Heart left ventricle (tissue), 16 donors: ENCODE measurements around the gene NHSL2. TPM values are rescaled to one million over a fixed set of nuclear protein-coding genes. Genes with fewer than 3 reads are reported as not detected.
A peak's percentile ranks its signal among the peaks of the same experiment; 100 is the strongest.

Source experiments
- ATAC-seq, 4 donors: fragments of 200-7000 bp; cut with Tn5 transposase; one replicate each; pipeline ENCODE4 v1.9.1; 2020 to 2022; ENCODE audit warnings: moderate library complexity in 4 of 4, mild to moderate bottlenecking in 3 of 4, moderate number of reproducible peaks in 1 of 4
- DNase-seq, 5 donors: peaks; one replicate each; pipeline ENCODE4 v3.0.0-alpha.2; 2020
- H3K27ac ChIP-seq, 12 donors: fragments of 200-600 bp; sonication (generic) in 4 of 12; one replicate each; pipeline versions ENCODE4 v1.5.0 to v1.8.0; 2016 to 2022; ENCODE audit warnings: mild to moderate bottlenecking in 2 of 12
- H3K27me3 ChIP-seq, 9 donors: fragments of 200-600 bp; sonication (generic) in 2 of 9; one replicate each; pipeline versions ENCODE4 v1.5.1 to v1.8.0; 2016 to 2022; ENCODE audit warnings: mild to moderate bottlenecking in 3 of 9
- H3K36me3 ChIP-seq, 9 donors: fragments of 200-600 bp; sonication (generic) in 2 of 9; one replicate each; pipeline versions ENCODE4 v1.5.0 to v1.8.0; 2018 to 2022; ENCODE audit warnings: mild to moderate bottlenecking in 2 of 9
- H3K4me1 ChIP-seq, 12 donors: fragments of 200-600 bp; sonication (generic) in 4 of 12; one replicate each; pipeline versions ENCODE4 v1.5.0 to v1.8.0; 2016 to 2022; ENCODE audit warnings: mild to moderate bottlenecking in 3 of 12
- H3K4me3 ChIP-seq, 12 donors: fragments of 200-600 bp; sonication (generic) in 4 of 12; one replicate each; pipeline versions ENCODE4 v1.5.0 to v1.8.0; 2017 to 2022; ENCODE audit warnings: mild to moderate bottlenecking in 9 of 12, moderate library complexity in 4 of 12
- H3K9me3 ChIP-seq, 12 donors: fragments of 200-600 bp; sonication (generic) in 4 of 12; one replicate each; pipeline versions ENCODE4 v1.5.0 to v1.8.0; 2016 to 2022; ENCODE audit warnings: mild to moderate bottlenecking in 1 of 12
- CTCF ChIP-seq, 12 donors: fragments of 200-600 bp; sonication (generic) in 4 of 12; IDR thresholded peaks; one replicate each; pipeline versions ENCODE4 v1.5.0 to v1.8.0; 2018 to 2022; ENCODE audit warnings: antibody characterized with exemption in 12 of 12, mild to moderate bottlenecking in 5 of 12
- POLR2A ChIP-seq, 2 donors: fragments of 450-650 bp; IDR thresholded peaks; one replicate each; pipeline ENCODE4 v1.6.1; 2017; ENCODE audit warnings: antibody characterized with exemption in 2 of 2, mild to moderate bottlenecking in 2 of 2, moderate library complexity in 2 of 2
- WGBS, 4 donors: extraction: QIAGEN DNeasy Blood & Tissue Kit in 2 of 4; methylation state at CpG; one replicate each; pipeline versions ENCODE4 v1.1.5 to v1.1.7; 2013 to 2018; 5-methylcytosine and 5-hydroxymethylcytosine counted together
- intact Hi-C, 10 donors: fragments of 100-400 bp; cut with DNase I; formaldehyde crosslinking; loops; one replicate each; pipeline versions ENCODE4 v1.11.1 to v1.14.2; 2022
- polyA plus RNA-seq, 2 donors: library from polyadenylated mRNA; stranded (reverse); fragments of 200-250 nt; gene quantifications; one replicate each; pipeline ENCODE4 v1.2.3, GENCODE V29; 2013
- total RNA-seq, 9 donors: library from RNA; depleted of rRNA in 2 of 9; stranded (reverse); fragments of >200 nt in 2 of 9; fragmentation: NEBNext Ultra II Directional in 3 of 9; extraction: Animal tissue kit (Norgen Biotek cat#: 25700) in 3 of 9; gene quantifications; one replicate each; pipeline versions ENCODE4 v1.1.0 to v1.2.4, GENCODE V29; 2016 to 2023
- donor health status: ischemic (EF 13 %, LVEDD 7.1; RV severe dilation, severe dysfunction).
- donor health status: healthy with polysubstance abuse.
- donor health status: DM: no; HTN: yes; CAD: no.
- donor health status: DM: no; HTN: no; CAD: no.
- donor health status: ischemic (EF 25% LVEDD 6.9; RV normal size, moderate dysfunction).
- donor health status: ischemic (EF 25% LVEDD 5.7; RV mildly dilated, moderate dysfunction).
- donor health status: healthy.
- donor health status: DM: yes; HTN: yes; CAD: no.
- donor health status: ischemic (EF 35%, LVEDD 5.7; RV mildly dilated, moderate dysfunction).
- donor health status: nonischemic (EF 11% LVEDD 7.7; RV severe dilation, severe dysfunction).
- donor health status: DM: yes; HTN: yes; CAD: no.
- donor health status: PGD.
- donor health status: ischemic (EF 29% LVEDD 5.4; RV normal size, mild dysfunction).
- donor health status: nonischemic (EF 23%, LVEDD 6.1; RV moderate dilation, normal function).

The NHSL2 gene
- total and polyA plus RNA-seq, 11 donors: 1.8 to 14.0 (median 5.8) TPM

GRCh38 chrX:72020204-72020603 lies 109.6 kb downstream of the NHSL2 start:
- intact Hi-C loops: loop anchor here in 2 of 10 donors (5.0 kb wide), 2 partner anchors 102 to 107 kb away; no protein-coding TSS in a partner anchor
- DNase-seq (no peak), ATAC-seq (no peak)
- Histone ChIP-seq H3K36me3 (no peaks in the 10 kb centered on the region), H3K4me1 (peaks cover 0 to 19% (median 4%) of the 10 kb centered on the region in 12 donors), H3K27me3 (peaks cover 0 to 33% (median 0%) of the 10 kb centered on the region in 9 donors), H3K27ac (peak overlapping the region in 5 of 12 donors; percentile 8 to 57 (median 37)), H3K9me3 (no peaks in the 10 kb centered on the region), H3K4me3 (no peak overlapping the region)
- WGBS, 4 donors: 58 to 74% (median 67%) methylated on average over 3 of the region's 3 CpGs
- TF ChIP-seq POLR2A (IDR thresholded peaks at IDR 0.05) (no peak), CTCF (IDR thresholded peaks at IDR 0.05) (no peak)

- Histone ChIP-seq H3K9me3 (no peaks in the 10 kb centered on the region), H3K4me3 (no peak overlapping the region), H3K36me3 (no peaks in the 10 kb centered on the region), H3K27me3 (peaks cover 0 to 36% (median 0%) of the 10 kb centered on the region in 9 donors), H3K4me1 (peaks cover 0 to 19% (median 4%) of the 10 kb centered on the region in 12 donors), H3K27ac (peak overlapping the region in 4 of 12 donors; percentile 8 to 57 (median 42))
- TF ChIP-seq POLR2A (IDR thresholded peaks at IDR 0.05): no peak
- no peak for TF ChIP-seq CTCF (IDR thresholded peaks at IDR 0.05)
- ATAC-seq (no peak), DNase-seq (no peak)
- 83 to 100% (median 94%) methylated on average over 3 of the region's 3 CpGs for WGBS, 4 donors
- intact Hi-C loops: loop anchor here in 2 of 10 donors (5.0 kb wide), 2 partner anchors 102 to 107 kb away; no protein-coding TSS in a partner anchor
Measured at GRCh38 chrX:72020788-72021187, 110.1 kb downstream of the NHSL2 start.

GRCh38 chrX:72021975-72022374 lies 111.3 kb downstream of the NHSL2 start:
- Histone ChIP-seq H3K27ac (peak overlapping the region in 1 of 12 donors; percentile 57), H3K4me1 (peaks cover 0 to 19% (median 4%) of the 10 kb centered on the region in 12 donors), H3K36me3 (no peaks in the 10 kb centered on the region), H3K27me3 (peaks cover 0 to 39% (median 0%) of the 10 kb centered on the region in 9 donors), H3K9me3 (no peaks in the 10 kb centered on the region), H3K4me3 (no peak overlapping the region)
- DNase-seq (no peak), ATAC-seq (no peak)
- intact Hi-C loops: loop anchor here in 3 of 10 donors (2.0 to 5.0 kb wide), 3 partner anchors 99 to 105 kb away; no protein-coding TSS in a partner anchor
- TF ChIP-seq CTCF (IDR thresholded peaks at IDR 0.05) (peak in 5 of 12 donors; percentile 4 to 41 (median 32)), POLR2A (IDR thresholded peaks at IDR 0.05) (no peak)
- WGBS, 4 donors: 30 to 80% (median 54%) methylated on average over 2 of the region's 2 CpGs

GRCh38 chrX:72023071-72023470 lies 112.4 kb downstream of the NHSL2 start:
- Histone ChIP-seq H3K27ac (no peak overlapping the region), H3K36me3 (no peaks in the 10 kb centered on the region), H3K9me3 (no peaks in the 10 kb centered on the region), H3K4me3 (no peak overlapping the region), H3K4me1 (peaks cover 0 to 16% (median 3%) of the 10 kb centered on the region in 12 donors), H3K27me3 (peaks cover 0 to 32% (median 0%) of the 10 kb centered on the region in 9 donors)
- DNase-seq (no peak), ATAC-seq (no peak)
- WGBS, 4 donors: 58 to 85% (median 72%) methylated on average over 2 of the region's 2 CpGs
- intact Hi-C loops: loop anchor here in 3 of 10 donors (2.0 to 5.0 kb wide), 3 partner anchors 98 to 104 kb away; no protein-coding TSS in a partner anchor
- TF ChIP-seq CTCF (IDR thresholded peaks at IDR 0.05): no peak
- no peak for TF ChIP-seq POLR2A (IDR thresholded peaks at IDR 0.05)
